Thymus (tissue), 11 donors: ENCODE data around the gene IL1RL1. TPM values are rescaled to one million over a fixed set of nuclear protein-coding genes. Genes with fewer than 3 reads are reported as not detected.

ENCODE experiments used
- DNase-seq, 9 donors: peaks; one replicate each; pipeline ENCODE4 v3.0.0-alpha.2; 2013; ENCODE audit warnings: low spot score in 9 of 9, low read depth in 6 of 9, missing footprints in 1 of 9
- H3K27ac ChIP-seq, 2 donors: one replicate each; pipeline ENCODE4 v1.5.1; 2013; ENCODE audit warnings: control low read depth in 1 of 2, low read depth in 1 of 2, low read length in 1 of 2, mild to moderate bottlenecking in 1 of 2, moderate library complexity in 1 of 2
- H3K27me3 ChIP-seq, 2 donors: one replicate each; pipeline ENCODE4 v1.5.1; 2013; ENCODE audit warnings: low read length in 1 of 2; ENCODE audit not compliant: control insufficient read depth in 2 of 2, insufficient read depth in 1 of 2
- H3K36me3 ChIP-seq, 2 donors: one replicate each; pipeline ENCODE4 v1.5.1; 2013; ENCODE audit warnings: low read length in 1 of 2, mild to moderate bottlenecking in 1 of 2, moderate library complexity in 1 of 2; ENCODE audit not compliant: control insufficient read depth in 2 of 2, insufficient read depth in 2 of 2
- H3K4me1 ChIP-seq, 2 donors: one replicate each; pipeline ENCODE4 v1.5.1; 2013; ENCODE audit warnings: low read length in 2 of 2; ENCODE audit not compliant: control insufficient read depth in 2 of 2, insufficient read depth in 2 of 2
- H3K4me3 ChIP-seq, 2 donors: one replicate each; pipeline ENCODE4 v1.5.1; 2013; ENCODE audit warnings: low read length in 2 of 2, control low read depth in 1 of 2, mild to moderate bottlenecking in 1 of 2
- H3K9me3 ChIP-seq, 2 donors: one replicate each; pipeline ENCODE4 v1.5.1; 2013; ENCODE audit warnings: low read length in 1 of 2, mild to moderate bottlenecking in 1 of 2; ENCODE audit not compliant: control insufficient read depth in 2 of 2, insufficient read depth in 1 of 2
- WGBS: extraction: QIAGEN DNeasy Blood & Tissue Kit; methylation state at CpG from one replicate; pipeline ENCODE4 v1.1.7; 2013; 5-methylcytosine and 5-hydroxymethylcytosine counted together
- polyA plus RNA-seq: library from polyadenylated mRNA; stranded (reverse); fragments of 200-250 nt; gene quantifications from one replicate; pipeline ENCODE4 v1.2.3, GENCODE V29; 2013
- total RNA-seq: library from RNA; stranded (reverse); fragments of 120-200 nt; gene quantifications from one replicate; pipeline ENCODE4 v1.2.4, GENCODE V29; 2013
- donor health status: healthy.

The IL1RL1 gene
- total and polyA plus RNA-seq, 2 donors: 1.1 to 2.3 TPM

- no peaks in the 10 kb centered on the region for H3K9me3 ChIP-seq
- 81% methylated on average over 3 of the region's 3 CpGs for WGBS
- no peak overlapping the region for H3K27ac ChIP-seq
- no peak for DNase-seq
- no peaks in the 10 kb centered on the region for H3K4me1 ChIP-seq
- H3K27me3 ChIP-seq: no peaks in the 10 kb centered on the region
- no peaks in the 10 kb centered on the region for H3K36me3 ChIP-seq
- no peak overlapping the region for H3K4me3 ChIP-seq
Measured at GRCh38 chr2:102392096-102392495, 80.7 kb downstream of the IL1RL1 start.

- 47% methylated on average over 1 of the region's 1 CpG for WGBS
- no peaks in the 10 kb centered on the region for H3K27me3 ChIP-seq
Measured at GRCh38 chr2:102392942-102393341, 81.6 kb downstream of the IL1RL1 start.

GRCh38 chr2:102396012-102396411, 84.6 kb downstream of the IL1RL1 start:
- Histone ChIP-seq H3K36me3 (no peaks in the 10 kb centered on the region), H3K27me3 (no peaks in the 10 kb centered on the region), H3K4me1 (no peaks in the 10 kb centered on the region), H3K4me3 (no peak overlapping the region), H3K9me3 (no peaks in the 10 kb centered on the region), H3K27ac (no peak overlapping the region)
- no peak for DNase-seq
- WGBS: 98% methylated on average over 2 of the region's 2 CpGs

More at GRCh38 chr2:102392942-102393341, 81.6 kb downstream of the IL1RL1 start:
- H3K27ac ChIP-seq: no peak overlapping the region
- no peak overlapping the region for H3K4me3 ChIP-seq
- H3K4me1 ChIP-seq: no peaks in the 10 kb centered on the region
- H3K9me3 ChIP-seq: no peaks in the 10 kb centered on the region
- DNase-seq: no peak
- H3K36me3 ChIP-seq: no peaks in the 10 kb centered on the region

GRCh38 chr2:102397209-102397608, 85.8 kb downstream of the IL1RL1 start:
- H3K9me3 ChIP-seq: no peaks in the 10 kb centered on the region
- DNase-seq: no peak
- no peak overlapping the region for H3K27ac ChIP-seq
- 92% methylated on average over 6 of the region's 6 CpGs for WGBS
- no peak overlapping the region for H3K4me3 ChIP-seq
- no peaks in the 10 kb centered on the region for H3K36me3 ChIP-seq
- H3K27me3 ChIP-seq: no peaks in the 10 kb centered on the region
- no peaks in the 10 kb centered on the region for H3K4me1 ChIP-seq

GRCh38 chr2:102399499-102400141, 88.3 kb downstream of the IL1RL1 start:
- 80% methylated on average over 7 of the region's 7 CpGs for WGBS
- H3K27me3 ChIP-seq: no peaks in the 10 kb centered on the region
- H3K27ac ChIP-seq: no peak overlapping the region
- H3K4me1 ChIP-seq: no peaks in the 10 kb centered on the region
- no peaks in the 10 kb centered on the region for H3K36me3 ChIP-seq
- DNase-seq: no peak
- H3K4me3 ChIP-seq: no peak overlapping the region
- no peaks in the 10 kb centered on the region for H3K9me3 ChIP-seq

- H3K27ac ChIP-seq: no peak overlapping the region
- H3K4me3 ChIP-seq: no peak overlapping the region
- no peaks in the 10 kb centered on the region for H3K9me3 ChIP-seq
- H3K36me3 ChIP-seq: no peaks in the 10 kb centered on the region
- no peaks in the 10 kb centered on the region for H3K4me1 ChIP-seq
- DNase-seq: no peak
- no peaks in the 10 kb centered on the region for H3K27me3 ChIP-seq
Measured at GRCh38 chr2:102401456-102401855, 90.1 kb downstream of the IL1RL1 start.

Other genes starting within 250 kb of the IL1RL1 start
- gene IL1R1, start 168.8 kb upstream of the IL1RL1 start, total RNA-seq: 5.2 TPM
- 82.1 TPM for gene IL1R1, start 168.8 kb upstream of the IL1RL1 start, polyA plus RNA-seq
- 0.19 TPM for gene IL1RL2, start 124.5 kb upstream of the IL1RL1 start, total RNA-seq
- gene IL1RL2, start 124.5 kb upstream of the IL1RL1 start, polyA plus RNA-seq: 1.1 TPM
- 7.5 TPM for gene IL18R1, start 44.2 kb downstream of the IL1RL1 start, total RNA-seq
- gene IL18R1, start 44.2 kb downstream of the IL1RL1 start, polyA plus RNA-seq: 9.8 TPM
- gene IL18RAP, start 111.6 kb downstream of the IL1RL1 start, total RNA-seq: 3.7 TPM
- 3.0 TPM for gene IL18RAP, start 111.6 kb downstream of the IL1RL1 start, polyA plus RNA-seq
- 0.05 TPM for gene SLC9A4, start 161.7 kb downstream of the IL1RL1 start, total RNA-seq
- gene SLC9A4, start 161.7 kb downstream of the IL1RL1 start, polyA plus RNA-seq: 0.66 TPM